ENCODE data around the gene OR6J1.
"Not testable (repeated sequence)": the region's sequence is repeated elsewhere in the genome, so short reads cannot be mapped to it uniquely, and the experiment has no call there.

The OR6J1 gene

DNA sequence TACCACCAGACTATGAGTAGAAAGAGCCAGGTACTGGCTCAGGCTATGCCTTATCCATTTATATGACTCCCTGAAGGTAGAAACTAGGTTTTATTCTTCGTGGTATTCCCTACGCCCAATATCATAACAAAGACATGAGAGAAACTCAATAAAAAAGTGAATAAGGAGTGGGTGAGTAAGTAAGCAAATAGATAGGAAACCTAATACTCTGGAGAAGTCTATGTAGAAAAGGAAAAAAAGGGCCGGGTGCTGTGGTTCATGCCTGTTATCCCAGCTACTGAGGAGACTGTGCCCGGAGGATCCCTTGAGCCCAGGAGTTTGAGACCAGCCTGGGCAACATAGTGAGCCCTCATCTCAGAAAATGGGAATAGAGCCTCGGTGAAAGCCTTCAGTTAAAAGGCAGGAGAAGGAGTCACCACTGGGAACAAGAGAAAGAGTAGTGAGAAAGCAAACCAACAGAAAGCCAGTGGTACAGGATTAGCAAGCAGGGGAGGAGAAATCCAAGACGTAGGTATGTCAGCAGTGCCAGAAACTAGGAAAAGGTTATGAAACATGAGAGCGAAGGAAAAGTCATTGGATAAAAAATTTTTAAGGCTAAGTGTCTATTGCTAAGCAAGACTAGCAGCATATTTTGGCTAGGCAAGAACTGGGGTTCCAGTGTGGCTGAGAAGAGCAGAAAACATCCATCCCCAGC lies 6.0 kb upstream of the OR6J1 start:
- TF ChIP-seq, protein P1, sequence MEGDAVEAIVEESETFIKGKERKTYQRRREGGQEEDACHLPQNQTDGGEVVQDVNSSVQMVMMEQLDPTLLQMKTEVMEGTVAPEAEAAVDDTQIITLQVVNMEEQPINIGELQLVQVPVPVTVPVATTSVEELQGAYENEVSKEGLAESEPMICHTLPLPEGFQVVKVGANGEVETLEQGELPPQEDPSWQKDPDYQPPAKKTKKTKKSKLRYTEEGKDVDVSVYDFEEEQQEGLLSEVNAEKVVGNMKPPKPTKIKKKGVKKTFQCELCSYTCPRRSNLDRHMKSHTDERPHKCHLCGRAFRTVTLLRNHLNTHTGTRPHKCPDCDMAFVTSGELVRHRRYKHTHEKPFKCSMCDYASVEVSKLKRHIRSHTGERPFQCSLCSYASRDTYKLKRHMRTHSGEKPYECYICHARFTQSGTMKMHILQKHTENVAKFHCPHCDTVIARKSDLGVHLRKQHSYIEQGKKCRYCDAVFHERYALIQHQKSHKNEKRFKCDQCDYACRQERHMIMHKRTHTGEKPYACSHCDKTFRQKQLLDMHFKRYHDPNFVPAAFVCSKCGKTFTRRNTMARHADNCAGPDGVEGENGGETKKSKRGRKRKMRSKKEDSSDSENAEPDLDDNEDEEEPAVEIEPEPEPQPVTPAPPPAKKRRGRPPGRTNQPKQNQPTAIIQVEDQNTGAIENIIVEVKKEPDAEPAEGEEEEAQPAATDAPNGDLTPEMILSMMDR (conservative IDR thresholded peaks at IDR 0.05; ENCODE audit: low read length), result no peak
- no peak overlapping the region for H3K4me3 ChIP-seq (ENCODE audit: low read length)
- no peak for DNase-seq (ENCODE audit: low read depth)

DNA sequence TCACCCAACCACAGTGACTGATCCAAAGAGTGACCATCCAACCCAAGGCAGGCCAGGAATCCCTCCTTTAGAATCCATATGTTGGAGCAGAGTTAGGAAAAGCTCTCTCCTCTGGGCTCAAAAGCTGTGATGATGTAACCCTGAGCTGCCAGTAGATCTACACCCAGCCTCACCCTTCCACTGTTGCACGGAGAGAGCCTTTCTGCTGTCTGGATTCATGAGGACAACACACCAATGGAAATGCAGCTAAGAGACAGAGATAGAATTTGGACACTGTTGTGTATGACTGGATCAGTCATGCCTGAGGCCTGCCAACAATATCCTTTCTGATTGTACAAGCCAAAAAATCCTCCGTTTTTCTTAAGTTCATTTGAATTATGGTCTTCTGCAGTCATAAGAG lies 4.4 kb upstream of the OR6J1 start:
- peak; percentile 61 for DNase-seq (ENCODE audit: low read depth)
- H3K4me3 ChIP-seq (ENCODE audit: low read length), result no peak overlapping the region
- TF ChIP-seq, protein P1 (conservative IDR thresholded peaks at IDR 0.05; ENCODE audit: low read length), result no peak

DNA sequence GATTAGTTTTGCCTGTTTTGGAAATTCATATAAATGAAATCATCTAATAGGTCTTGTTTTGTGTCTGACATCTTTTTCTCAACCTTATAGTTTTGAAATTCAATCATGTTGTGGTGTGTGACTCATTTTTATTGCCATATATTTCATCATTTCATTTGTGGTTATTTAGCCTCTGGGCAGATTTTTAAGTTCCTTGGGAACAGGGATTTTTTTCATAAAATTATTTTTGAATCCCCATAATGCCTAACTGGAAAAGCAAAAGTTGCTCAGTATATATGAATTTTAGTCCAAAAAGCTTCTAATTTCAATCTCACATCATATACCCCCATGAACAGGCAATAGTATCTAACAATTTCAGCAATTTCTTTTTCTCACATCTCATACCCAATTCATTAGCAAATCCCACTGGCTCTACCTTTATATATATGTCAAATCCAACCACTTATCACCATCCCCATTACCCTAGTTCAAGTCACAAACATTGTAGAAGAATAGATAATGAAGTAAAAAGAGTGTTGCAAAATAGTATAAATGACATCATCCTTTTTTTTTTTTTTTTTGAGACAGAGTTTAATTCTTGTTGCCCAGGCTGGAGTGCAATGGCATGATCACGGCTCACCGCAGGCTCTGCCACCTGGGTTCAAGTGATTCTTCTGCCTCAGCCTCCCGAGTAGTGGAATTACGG lies 2.6 kb upstream of the OR6J1 start:
- peak; percentile 89 for DNase-seq (ENCODE audit: low read depth)
- H3K4me3 ChIP-seq (ENCODE audit: low read length), result no peak overlapping the region
- TF ChIP-seq, protein P1 (conservative IDR thresholded peaks at IDR 0.05; ENCODE audit: low read length), result no peak

DNA sequence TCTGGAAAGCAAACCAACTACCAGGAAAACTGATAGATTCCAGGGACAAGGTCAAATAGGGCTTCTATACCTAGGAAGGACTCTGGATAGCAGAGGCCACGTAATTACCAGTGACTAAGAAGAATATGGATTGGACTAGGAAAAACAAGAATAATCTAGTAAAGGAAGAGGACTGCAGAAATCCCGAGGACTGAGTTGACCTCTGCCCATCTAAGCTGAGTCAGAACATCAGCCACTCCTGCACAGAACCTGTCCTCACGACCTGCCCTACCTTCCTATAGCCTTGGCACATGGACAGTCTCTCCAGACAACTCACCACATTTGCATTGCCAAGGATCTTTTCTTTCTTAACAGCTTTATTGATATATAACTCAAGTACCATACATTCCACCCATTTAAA lies 2.3 kb downstream of the OR6J1 start:
- H3K4me3 ChIP-seq (ENCODE audit: low read length), result no peak overlapping the region
- DNase-seq (ENCODE audit: low read depth), result no peak
- TF ChIP-seq, protein P1 (conservative IDR thresholded peaks at IDR 0.05; ENCODE audit: low read length), result no peak

DNA sequence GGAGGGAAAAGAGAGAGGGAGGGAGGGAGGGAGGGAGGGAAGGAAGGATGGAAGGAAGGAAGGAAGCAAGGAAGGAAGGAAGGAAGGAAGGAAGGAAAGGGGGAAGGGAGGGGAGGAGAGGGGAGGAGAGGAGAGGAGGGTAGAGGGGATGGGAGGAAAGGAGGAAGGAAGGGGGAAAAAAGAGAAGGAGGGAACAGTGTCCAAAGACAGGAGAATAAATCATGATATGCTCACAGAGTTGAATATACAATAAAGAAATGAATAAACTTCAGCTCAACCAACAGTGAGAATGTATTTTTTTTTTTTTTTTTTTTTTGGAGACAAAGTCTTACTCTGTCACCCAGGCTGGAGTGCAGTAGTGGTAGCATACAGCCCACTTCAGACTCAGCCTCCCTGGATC lies 4.0 kb downstream of the OR6J1 start:
- no peak for DNase-seq (ENCODE audit: low read depth)
- no peak overlapping the region for H3K4me3 ChIP-seq (ENCODE audit: low read length)
- TF ChIP-seq, protein P1 (conservative IDR thresholded peaks at IDR 0.05; ENCODE audit: low read length), result no peak

DNA sequence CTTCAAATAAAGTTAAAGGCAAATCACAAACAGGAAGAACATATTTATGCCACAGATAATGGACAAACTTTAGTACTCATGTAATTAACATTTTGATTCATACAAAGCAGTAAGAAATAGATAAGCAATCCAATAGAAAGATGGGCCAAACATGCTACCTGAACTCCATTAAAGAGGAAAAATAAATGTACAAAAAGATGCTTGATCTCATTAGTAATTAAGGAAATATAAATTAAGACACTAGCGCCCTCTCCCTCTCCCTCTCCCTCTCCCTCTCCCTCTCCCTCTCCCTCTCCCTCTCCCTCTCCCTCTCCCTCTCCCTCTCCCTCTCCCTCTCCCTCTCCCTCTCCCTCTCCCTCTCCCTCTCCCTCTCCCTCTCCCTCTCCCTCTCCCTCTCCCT lies 8.2 kb downstream of the OR6J1 start:
- H3K4me3 ChIP-seq (ENCODE audit: low read length); DNase-seq (ENCODE audit: low read depth): not testable (repeated sequence)

DNA sequence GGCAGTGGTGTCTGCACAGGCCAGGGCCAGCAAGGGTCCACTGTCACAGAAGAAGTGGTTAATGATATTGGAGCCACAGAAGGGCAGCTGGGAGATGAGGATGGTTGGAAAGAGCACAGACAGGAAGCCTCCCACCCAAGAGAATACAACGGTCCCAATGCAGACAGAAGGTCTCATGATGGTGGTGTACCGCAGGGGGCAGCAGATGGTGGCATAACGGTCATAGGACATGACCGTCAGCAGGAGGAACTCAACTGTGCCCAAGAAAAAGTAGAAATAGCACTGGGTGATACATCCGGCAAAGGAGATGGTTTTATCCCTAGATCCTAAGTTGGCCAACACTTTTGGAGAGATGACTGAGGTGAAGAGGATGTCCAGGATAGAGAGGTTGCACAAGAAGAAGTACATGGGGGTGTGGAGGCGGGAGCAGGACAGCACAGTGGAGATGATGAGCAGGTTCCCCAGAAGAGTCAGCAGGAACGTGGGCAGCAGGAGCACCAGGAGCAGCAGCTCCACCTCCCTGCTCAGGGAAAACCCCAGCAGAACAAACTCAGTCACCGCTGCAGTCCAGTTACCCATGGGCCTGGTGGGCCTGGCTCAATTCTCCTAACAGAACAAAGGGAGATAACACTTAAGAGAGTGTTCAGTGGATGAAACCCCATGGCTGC lies 9.8 kb downstream of the OR6J1 start:
- H3K4me3 ChIP-seq (ENCODE audit: low read length), result no peak overlapping the region
- TF ChIP-seq, protein P1 (conservative IDR thresholded peaks at IDR 0.05; ENCODE audit: low read length), result no peak
- no peak for DNase-seq (ENCODE audit: low read depth)
